HepG2 (cell line): ENCODE results near the gene MAP2K3. TPM values are rescaled to one million over a fixed set of nuclear protein-coding genes. Genes with fewer than 3 reads are reported as not detected.

Source experiments
- ATAC-seq: fragments of 200-7000 bp; cut with Tn5 transposase; 3 replicates; pipeline ENCODE4 v1.9.1; 2020; ENCODE audit warnings: mild to moderate bottlenecking, moderate library complexity
- BruUV-seq: library from RNA; stranded (reverse); fragments of 400-500 nt; replicated peaks from 2 replicates; lab custom pipeline; 2021; lab: Mats Ljungman, UMichigan
- CTCF ChIA-PET: fragments of 300-600 bp; formaldehyde crosslinking; extraction: SDS; loops from one replicate; lab custom pipeline; 2021; ENCODE audit warnings: low total read pairs, inconsistent platforms, low intra/inter-chr PET ratio; lab: Yijun Ruan, JAX
- POLR2A ChIA-PET: fragments of 350-600 bp; sonication (Branson Sonifier 250); formaldehyde crosslinking; loops from one replicate; lab custom pipeline; 2020; ENCODE audit warnings: antibody characterized with exemption, inconsistent platforms; lab: Yijun Ruan, JAX
- DNase-seq: peaks from one replicate; pipeline ENCODE4 v3.0.0-alpha.2; 2015; ENCODE audit warnings: low spot score
- FAIRE-seq: peaks from 3 replicates; lab custom pipeline; 2011; peaks lifted over from hg19 to GRCh38; lab: Jason Lieb, UNC
- H2AFZ ChIP-seq: one replicate; pipeline ENCODE4 v1.6.1; 2011; ENCODE audit warnings: low read length, inconsistent platforms
- H3K27ac ChIP-seq: fragments of 300-600 bp; 3 replicates; pipeline ENCODE4 v1.8.0; 2011; ENCODE audit warnings: mixed run types, mild to moderate bottlenecking, mixed read lengths, low read length, inconsistent platforms; ENCODE audit not compliant: insufficient read depth; ENCODE audit errors: extremely low read length
- H3K27me3 ChIP-seq, 2 experiments: fragments of 200-600 bp in 1 of 2; 2 replicates in 1 of 2; 3 replicates in 1 of 2; pipeline versions ENCODE4 v1.6.0 to v1.8.0; 2011; ENCODE audit warnings: low read length in 2 of 2, mild to moderate bottlenecking in 2 of 2, moderate library complexity in 2 of 2, inconsistent platforms in 1 of 2; ENCODE audit not compliant: insufficient read depth in 2 of 2, control insufficient read depth in 1 of 2
- H3K36me3 ChIP-seq, 2 experiments: fragments of 200-600 bp in 1 of 2; replicated peaks in 1 of 2; 2 replicates in 1 of 2; 3 replicates in 1 of 2; pipeline versions ENCODE4 v1.5.1 to v1.8.0; 2011; ENCODE audit warnings: low read length in 2 of 2, inconsistent platforms in 1 of 2; ENCODE audit not compliant: insufficient read depth in 2 of 2, control insufficient read depth in 1 of 2
- H3K4me1 ChIP-seq: 2 replicates; pipeline ENCODE4 v1.5.1; 2012; ENCODE audit warnings: low read length, inconsistent platforms; ENCODE audit not compliant: insufficient read depth
- H3K4me2 ChIP-seq: 2 replicates; pipeline ENCODE4 v1.6.0; 2011; ENCODE audit warnings: low read depth, low read length, inconsistent platforms
- H3K4me3 ChIP-seq, 3 experiments: fragments of 200-600 bp in 1 of 3; sonication (generic), shearing (Covaris generic) in 1 of 3; replicated peaks in 1 of 3; 2 replicates each; pipeline ENCODE4 v1.5.1; 2011 to 2016; ENCODE audit warnings: low read length in 3 of 3, inconsistent platforms in 2 of 3, low read depth in 2 of 3, mild to moderate bottlenecking in 2 of 3, control low read depth in 1 of 3, mixed read lengths in 1 of 3; ENCODE audit not compliant: insufficient read depth in 1 of 3
- H3K79me2 ChIP-seq: one replicate; pipeline ENCODE4 v1.6.1; 2011; ENCODE audit warnings: low read length, inconsistent platforms; ENCODE audit not compliant: insufficient read depth
- H3K9ac ChIP-seq: 2 replicates; pipeline ENCODE4 v1.6.0; 2011; ENCODE audit warnings: mild to moderate bottlenecking, low read depth, low read length, inconsistent platforms; ENCODE audit not compliant: insufficient read depth
- H3K9me3 ChIP-seq: 2 replicates; pipeline ENCODE4 v1.5.1; 2012; ENCODE audit warnings: mild to moderate bottlenecking, low read length
- H4K20me1 ChIP-seq: 2 replicates; pipeline ENCODE4 v1.6.0; 2011; ENCODE audit warnings: inconsistent platforms, mild to moderate bottlenecking, low read length, moderate library complexity; ENCODE audit not compliant: insufficient read depth
- AGO2 ChIP-seq: fragments of 200-400 bp; formaldehyde crosslinking; optimal IDR thresholded peaks from 2 replicates; pipeline ENCODE3; 2017; ENCODE audit warnings: mild to moderate bottlenecking, low read depth, low read length, moderate library complexity
- ARNTL ChIP-seq: sonication (generic); formaldehyde crosslinking; IDR thresholded peaks from 2 replicates; pipeline ENCODE4 v1.4.0; 2020; ENCODE audit warnings: mild to moderate bottlenecking, missing genetic modification reagents
- FOXJ3 ChIP-seq: sonication (generic); formaldehyde crosslinking; IDR thresholded peaks from 2 replicates; pipeline ENCODE4 v1.4.0; 2020; ENCODE audit warnings: missing genetic modification reagents, mild to moderate bottlenecking, borderline replicate concordance
- HMG20A ChIP-seq: IDR thresholded peaks from 2 replicates; pipeline ENCODE4 v1.6.1; 2016; ENCODE audit warnings: borderline replicate concordance
- HOXA5 ChIP-seq: sonication (generic); formaldehyde crosslinking; IDR thresholded peaks from 2 replicates; pipeline ENCODE4 v1.4.0; 2020; ENCODE audit warnings: missing genetic modification reagents
- JUNB ChIP-seq: sonication (generic); formaldehyde crosslinking; IDR thresholded peaks from 2 replicates; pipeline ENCODE4 v1.8.0; 2022; ENCODE audit warnings: missing genetic modification reagents, mild to moderate bottlenecking, borderline replicate concordance
- JUND ChIP-seq: sonication (generic); formaldehyde crosslinking; IDR thresholded peaks from 2 replicates; pipeline ENCODE4 v1.8.0; 2022; ENCODE audit warnings: mild to moderate bottlenecking, missing genetic modification reagents
- KLF6 ChIP-seq: IDR thresholded peaks from 2 replicates; pipeline ENCODE4 v1.8.0; 2016; ENCODE audit warnings: missing biosample characterization, missing genetic modification reagents
- PCBP1 ChIP-seq: fragments of 200-400 bp; formaldehyde crosslinking; IDR thresholded peaks from 2 replicates; pipeline ENCODE4 v1.6.1; 2017; ENCODE audit warnings: mild to moderate bottlenecking, low read depth, low read length, borderline replicate concordance
- ZNF138 ChIP-seq: sonication (generic); formaldehyde crosslinking; IDR thresholded peaks from 2 replicates; pipeline ENCODE4 v1.5.0; 2020; ENCODE audit warnings: mild to moderate bottlenecking, low read depth, missing genetic modification reagents
- ZNF432 ChIP-seq: sonication (generic); formaldehyde crosslinking; IDR thresholded peaks from 2 replicates; pipeline ENCODE4 v1.5.0; 2020; ENCODE audit warnings: missing genetic modification reagents, mild to moderate bottlenecking, borderline replicate concordance
- ZNF530 ChIP-seq: sonication (generic); formaldehyde crosslinking; IDR thresholded peaks from 2 replicates; pipeline ENCODE4 v1.5.0; 2020; ENCODE audit warnings: low read depth, mild to moderate bottlenecking, missing genetic modification reagents
- WGBS: methylation state at CpG from one replicate; pipeline ENCODE4 v1.1.6; 2017; ENCODE audit warnings: low lambda C conversion rate; 5-methylcytosine and 5-hydroxymethylcytosine counted together
- in situ Hi-C: cut with HindIII; loops from 2 replicates; pipeline ENCODE4 v1.10.0; 2017; ENCODE audit warnings: low pct_unique_long_range_greater_than_20kb; ENCODE audit not compliant: extremely low pct_ligation_motif_present
- intact Hi-C: fragments of 100-400 bp; cut with micrococcal nuclease; formaldehyde crosslinking; loops from one replicate; pipeline ENCODE4 v1.10.0; 2022; ENCODE audit not compliant: unreplicated experiment
- polyA plus RNA-seq, 8 experiments: library from polyadenylated mRNA; depleted of rRNA in 3 of 8; stranded (reverse) in 7 of 8; unstranded in 1 of 8; fragments of >200 nt; fragmentation: Illumina TruSeq in 4 of 8; extraction: Trizol in 4 of 8; gene quantifications; 2 replicates each; pipeline versions ENCODE4 v1.2.1 to v1.2.3, GENCODE V29; 2011 to 2016; ENCODE audit warnings: low read depth in 4 of 8, missing spikeins in 1 of 8, mixed read lengths in 1 of 8; ENCODE audit not compliant: insufficient read depth in 1 of 8
- total RNA-seq, 5 experiments: library from RNA; depleted of rRNA; stranded (reverse); fragments of >200 nt; fragmentation: Illumina TruSeq; extraction: Trizol; gene quantifications; 2 replicates each; pipeline ENCODE4 v1.2.3, GENCODE V29; 2016; ENCODE audit warnings: low read depth in 1 of 5
- TF ChIP-seq, protein P1 (sequence below): sonication (generic); formaldehyde crosslinking; IDR thresholded peaks from 2 replicates; pipeline ENCODE4 v1.4.0; 2020; ENCODE audit warnings: missing genetic modification reagents, borderline replicate concordance
- TF ChIP-seq, protein P2 (sequence below), 2 experiments: fragments of 450-650 bp in 1 of 2; sonication (generic) in 1 of 2; formaldehyde crosslinking in 1 of 2; IDR thresholded peaks; 2 replicates each; pipeline versions ENCODE4 v1.6.1 to v1.8.0; 2016 to 2022; ENCODE audit warnings: antibody characterized with exemption in 1 of 2, mild to moderate bottlenecking in 1 of 2, missing genetic modification reagents in 1 of 2

MAP2K3 gene
- total and polyA plus RNA-seq, 2 of the 13 experiments (the other 11 are each of a cell fraction or from before 2014, with no cell fraction given) = 20.5 to 27.4 TPM

- peaks cover 0 to 11% of the 10 kb centered on the region in 2 experiments; a peak in 4 of 5 replicates for H3K27me3 ChIP-seq
- DNase-seq (no peak), ATAC-seq (no peak), FAIRE-seq (no peak)
- H3K9ac ChIP-seq = no peak overlapping the region
- WGBS = 22% methylated on average over 8 of the region's 8 CpGs
- H4K20me1 ChIP-seq = no peaks in the 10 kb centered on the region
- H3K4me2 ChIP-seq = no peak overlapping the region
- H3K36me3 ChIP-seq = no peaks in the 10 kb centered on the region
- peaks cover 1% of the 10 kb centered on the region; the same call in 1 of the 2 replicates for H3K4me1 ChIP-seq
- BruUV-seq = no TSS peak
- ChIA-PET POLR2A (interaction anchor here (0.7 kb wide), 1 partner anchor 17 kb away, joined by 3 read pairs; no protein-coding TSS in a partner anchor), CTCF (no interaction called here)
- intact Hi-C loops = no loop called here
- in situ Hi-C loops = no loop called here
- H3K4me3 ChIP-seq = no peak overlapping the region
- H3K27ac ChIP-seq = no peak overlapping the region
- no peak overlapping the region for H2AFZ ChIP-seq
- no peaks in the 10 kb centered on the region for H3K79me2 ChIP-seq
- H3K9me3 ChIP-seq = no peaks in the 10 kb centered on the region
- no peak for TF ChIP-seq FOXJ3 (CRISPR knock-in tag)
- TF ChIP-seq ZNF530 (CRISPR knock-in tag) = no peak
- TF ChIP-seq HMG20A (CRISPR knock-in tag) = no peak
- TF ChIP-seq AGO2 = no peak
- no peak for TF ChIP-seq ZNF432 (CRISPR knock-in tag)
- TF ChIP-seq JUND (CRISPR knock-in tag) = no peak
- TF ChIP-seq ARNTL (CRISPR knock-in tag) = no peak
- no peak for TF ChIP-seq PCBP1
- TF ChIP-seq JUNB (CRISPR knock-in tag) = no peak
- TF ChIP-seq, protein P1, sequence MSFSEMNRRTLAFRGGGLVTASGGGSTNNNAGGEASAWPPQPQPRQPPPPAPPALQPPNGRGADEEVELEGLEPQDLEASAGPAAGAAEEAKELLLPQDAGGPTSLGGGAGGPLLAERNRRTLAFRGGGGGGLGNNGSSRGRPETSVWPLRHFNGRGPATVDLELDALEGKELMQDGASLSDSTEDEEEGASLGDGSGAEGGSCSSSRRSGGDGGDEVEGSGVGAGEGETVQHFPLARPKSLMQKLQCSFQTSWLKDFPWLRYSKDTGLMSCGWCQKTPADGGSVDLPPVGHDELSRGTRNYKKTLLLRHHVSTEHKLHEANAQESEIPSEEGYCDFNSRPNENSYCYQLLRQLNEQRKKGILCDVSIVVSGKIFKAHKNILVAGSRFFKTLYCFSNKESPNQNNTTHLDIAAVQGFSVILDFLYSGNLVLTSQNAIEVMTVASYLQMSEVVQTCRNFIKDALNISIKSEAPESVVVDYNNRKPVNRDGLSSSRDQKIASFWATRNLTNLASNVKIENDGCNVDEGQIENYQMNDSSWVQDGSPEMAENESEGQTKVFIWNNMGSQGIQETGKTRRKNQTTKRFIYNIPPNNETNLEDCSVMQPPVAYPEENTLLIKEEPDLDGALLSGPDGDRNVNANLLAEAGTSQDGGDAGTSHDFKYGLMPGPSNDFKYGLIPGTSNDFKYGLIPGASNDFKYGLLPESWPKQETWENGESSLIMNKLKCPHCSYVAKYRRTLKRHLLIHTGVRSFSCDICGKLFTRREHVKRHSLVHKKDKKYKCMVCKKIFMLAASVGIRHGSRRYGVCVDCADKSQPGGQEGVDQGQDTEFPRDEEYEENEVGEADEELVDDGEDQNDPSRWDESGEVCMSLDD (CRISPR knock-in tag) = no peak
- TF ChIP-seq HOXA5 = no peak
- TF ChIP-seq, protein P2, sequence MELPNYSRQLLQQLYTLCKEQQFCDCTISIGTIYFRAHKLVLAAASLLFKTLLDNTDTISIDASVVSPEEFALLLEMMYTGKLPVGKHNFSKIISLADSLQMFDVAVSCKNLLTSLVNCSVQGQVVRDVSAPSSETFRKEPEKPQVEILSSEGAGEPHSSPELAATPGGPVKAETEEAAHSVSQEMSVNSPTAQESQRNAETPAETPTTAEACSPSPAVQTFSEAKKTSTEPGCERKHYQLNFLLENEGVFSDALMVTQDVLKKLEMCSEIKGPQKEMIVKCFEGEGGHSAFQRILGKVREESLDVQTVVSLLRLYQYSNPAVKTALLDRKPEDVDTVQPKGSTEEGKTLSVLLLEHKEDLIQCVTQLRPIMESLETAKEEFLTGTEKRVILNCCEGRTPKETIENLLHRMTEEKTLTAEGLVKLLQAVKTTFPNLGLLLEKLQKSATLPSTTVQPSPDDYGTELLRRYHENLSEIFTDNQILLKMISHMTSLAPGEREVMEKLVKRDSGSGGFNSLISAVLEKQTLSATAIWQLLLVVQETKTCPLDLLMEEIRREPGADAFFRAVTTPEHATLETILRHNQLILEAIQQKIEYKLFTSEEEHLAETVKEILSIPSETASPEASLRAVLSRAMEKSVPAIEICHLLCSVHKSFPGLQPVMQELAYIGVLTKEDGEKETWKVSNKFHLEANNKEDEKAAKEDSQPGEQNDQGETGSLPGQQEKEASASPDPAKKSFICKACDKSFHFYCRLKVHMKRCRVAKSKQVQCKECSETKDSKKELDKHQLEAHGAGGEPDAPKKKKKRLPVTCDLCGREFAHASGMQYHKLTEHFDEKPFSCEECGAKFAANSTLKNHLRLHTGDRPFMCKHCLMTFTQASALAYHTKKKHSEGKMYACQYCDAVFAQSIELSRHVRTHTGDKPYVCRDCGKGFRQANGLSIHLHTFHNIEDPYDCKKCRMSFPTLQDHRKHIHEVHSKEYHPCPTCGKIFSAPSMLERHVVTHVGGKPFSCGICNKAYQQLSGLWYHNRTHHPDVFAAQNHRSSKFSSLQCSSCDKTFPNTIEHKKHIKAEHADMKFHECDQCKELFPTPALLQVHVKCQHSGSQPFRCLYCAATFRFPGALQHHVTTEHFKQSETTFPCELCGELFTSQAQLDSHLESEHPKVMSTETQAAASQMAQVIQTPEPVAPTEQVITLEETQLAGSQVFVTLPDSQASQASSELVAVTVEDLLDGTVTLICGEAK (IDR thresholded peaks at IDR 0.05) = no peak
- TF ChIP-seq, protein P2 (CRISPR knock-in tag; IDR thresholded peaks at IDR 0.05) = no peak
- no peak for TF ChIP-seq ZNF138 (CRISPR knock-in tag)
- TF ChIP-seq KLF6 = no peak
Observed at GRCh38 chr17:21269394-21269793, 15.1 kb upstream of the MAP2K3 start.
